Mesendoderm (in vitro differentiated cells): Measurements from ENCODE around the gene PPP1R14B.

Source experiments
- DNase-seq: peaks from one replicate; pipeline ENCODE4 v3.0.0; 2013
- H2AK5ac ChIP-seq: 2 replicates; pipeline ENCODE4 v1.6.1; 2013; ENCODE audit warnings: low read length, inconsistent platforms
- H2BK120ac ChIP-seq: 2 replicates; pipeline ENCODE4 v1.6.1; 2013; ENCODE audit warnings: low read depth, mild to moderate bottlenecking, low read length, moderate library complexity, mixed read lengths
- H2BK15ac ChIP-seq: replicated peaks from 2 replicates; pipeline ENCODE4 v1.6.1; 2013; ENCODE audit warnings: low read depth, mild to moderate bottlenecking, moderate library complexity
- H2BK5ac ChIP-seq: 2 replicates; pipeline ENCODE4 v1.6.1; 2013; ENCODE audit warnings: low read length, inconsistent platforms
- H3K18ac ChIP-seq: 2 replicates; pipeline ENCODE4 v1.6.1; 2013; ENCODE audit warnings: mild to moderate bottlenecking, low read length, mixed read lengths
- H3K23ac ChIP-seq: one replicate; pipeline ENCODE4 v1.6.1; 2013; ENCODE audit warnings: low read length
- H3K27ac ChIP-seq: 2 replicates; pipeline ENCODE4 v1.5.1; 2013; ENCODE audit warnings: low read depth, mild to moderate bottlenecking, inconsistent platforms, low read length, moderate library complexity
- H3K27me3 ChIP-seq: 2 replicates; pipeline ENCODE4 v1.6.1; 2013; ENCODE audit warnings: low read length, control low read depth, mild to moderate bottlenecking, inconsistent platforms; ENCODE audit not compliant: insufficient read depth, poor library complexity
- H3K36me3 ChIP-seq: 2 replicates; pipeline ENCODE4 v1.6.1; 2013; ENCODE audit warnings: low read length, inconsistent platforms; ENCODE audit not compliant: control insufficient read depth, insufficient read depth
- H3K4ac ChIP-seq: one replicate; pipeline ENCODE4 v1.6.1; 2013; ENCODE audit warnings: low read depth, mild to moderate bottlenecking, low read length, moderate library complexity
- H3K4me1 ChIP-seq: 2 replicates; pipeline ENCODE4 v1.6.1; 2013; ENCODE audit warnings: low read depth, low read length, inconsistent platforms; ENCODE audit not compliant: control insufficient read depth
- H3K4me2 ChIP-seq: 2 replicates; pipeline ENCODE4 v1.6.1; 2013; ENCODE audit warnings: low read length
- H3K4me3 ChIP-seq: 2 replicates; pipeline ENCODE4 v1.5.1; 2013; ENCODE audit warnings: mild to moderate bottlenecking, low read length
- H3K56ac ChIP-seq: one replicate; pipeline ENCODE4 v1.6.1; 2013; ENCODE audit warnings: low read length
- H3K79me1 ChIP-seq: 2 replicates; pipeline ENCODE4 v1.6.1; 2013; ENCODE audit warnings: low read length, inconsistent platforms
- H3K79me2 ChIP-seq: 2 replicates; pipeline ENCODE4 v1.6.1; 2013; ENCODE audit warnings: mild to moderate bottlenecking, low read length; ENCODE audit not compliant: control insufficient read depth, insufficient read depth
- H3K9ac ChIP-seq: 2 replicates; pipeline ENCODE4 v1.6.1; 2013; ENCODE audit warnings: low read length, inconsistent platforms
- H4K5ac ChIP-seq: one replicate; pipeline ENCODE4 v1.6.1; 2013; ENCODE audit warnings: low read length
- H4K8ac ChIP-seq: one replicate; pipeline ENCODE4 v1.6.1; 2013; ENCODE audit warnings: low read depth, mild to moderate bottlenecking, control low read depth, low read length, moderate library complexity
- WGBS: extraction: QIAGEN DNeasy Blood & Tissue Kit; methylation state at CpG from one replicate; pipeline ENCODE4 v1.1.7; 2013; ENCODE audit warnings: low lambda C conversion rate, missing lambda C conversion rate; ENCODE audit not compliant: insufficient coverage; ENCODE audit errors: extremely low coverage; 5-methylcytosine and 5-hydroxymethylcytosine counted together

The PPP1R14B gene

DNA sequence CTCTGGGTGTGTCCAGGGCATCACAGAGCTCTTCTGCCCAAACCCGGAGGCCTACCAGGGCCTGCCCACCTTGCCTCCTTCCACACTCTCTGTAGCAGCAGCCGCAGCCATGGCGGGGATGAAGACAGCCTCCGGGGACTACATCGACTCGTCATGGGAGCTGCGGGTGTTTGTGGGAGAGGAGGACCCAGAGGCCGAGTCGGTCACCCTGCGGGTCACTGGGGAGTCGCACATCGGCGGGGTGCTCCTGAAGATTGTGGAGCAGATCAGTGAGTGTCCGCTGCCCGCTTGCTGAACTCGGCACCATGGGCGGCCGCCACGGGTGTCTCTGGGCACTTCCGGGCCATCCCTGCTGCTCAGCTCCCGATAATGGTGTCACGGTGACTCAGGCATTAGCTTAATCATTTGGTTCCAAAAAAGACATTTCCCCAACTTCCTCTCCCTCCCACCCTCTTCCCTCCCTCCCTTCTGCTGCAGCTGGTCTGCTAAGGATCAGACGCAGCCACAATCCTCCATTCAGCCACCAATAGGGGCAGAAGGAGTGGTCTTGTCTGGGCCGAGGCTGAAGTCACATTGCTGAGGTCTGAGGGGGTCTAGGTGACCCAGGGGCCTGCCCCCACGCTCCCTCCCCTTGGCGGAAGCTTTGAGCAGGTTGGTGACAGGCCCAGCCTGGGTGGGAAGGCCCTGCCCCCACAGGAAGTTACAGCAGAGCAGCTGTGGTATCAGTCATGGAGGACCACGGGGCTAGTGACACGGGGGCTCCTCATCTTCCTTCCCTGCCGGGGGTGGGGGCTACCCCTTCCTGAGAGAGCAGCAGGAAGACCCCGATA, 39.3 kb downstream of the PPP1R14B start:
- DNase-seq, result peak; percentile 77
- Histone ChIP-seq H3K27ac (no peak overlapping the region), H3K4me3 (no peak overlapping the region)

DNA sequence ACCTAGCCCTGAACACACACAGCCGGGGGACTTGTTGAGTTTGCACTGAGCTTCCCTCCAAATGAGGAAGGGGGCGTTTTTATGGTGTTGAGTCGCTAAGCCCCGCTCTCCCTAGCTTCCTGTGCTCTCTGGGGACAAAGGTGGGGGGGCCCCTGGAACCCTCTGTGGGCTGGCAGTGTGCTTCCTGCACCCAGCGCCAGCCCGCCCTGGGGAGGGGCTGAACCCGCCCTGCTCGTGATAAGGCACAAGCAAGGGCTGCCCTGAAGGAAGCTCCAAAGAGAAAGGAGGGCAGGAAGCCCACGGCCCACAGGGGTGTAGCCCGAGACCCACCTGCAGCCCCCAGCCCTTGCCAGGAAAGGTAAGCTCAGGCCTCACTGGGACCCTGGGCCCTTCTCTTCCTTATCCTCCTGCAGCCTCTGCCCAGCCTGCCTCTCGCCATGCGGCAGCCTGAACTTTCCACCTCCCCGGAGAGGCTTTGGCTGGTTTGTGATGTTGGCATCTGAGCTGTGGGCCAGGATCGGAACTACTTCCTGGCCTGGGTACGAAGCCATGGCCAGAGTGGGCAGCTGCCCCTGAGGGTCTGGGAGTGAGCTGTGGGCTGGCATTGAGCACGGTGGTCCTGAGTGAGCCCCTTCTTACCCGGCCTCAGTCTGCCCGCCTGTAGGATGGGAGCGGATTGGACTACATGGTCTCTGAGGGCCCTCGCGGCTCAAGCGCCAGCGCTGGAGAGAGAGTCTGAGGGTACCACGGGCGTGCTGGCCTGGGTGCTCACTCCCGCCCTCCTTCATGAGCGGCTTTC, 40.1 kb downstream of the PPP1R14B start, which contains the start of gene FERMT3:
Gene FERMT3 (plus strand): TSS at position 265 of the 799 bp plus-strand sequence. CDS start 644 bp downstream, outside the sequence.
- no peak within 1 kb of the TSS for H3K27ac ChIP-seq
- no peaks in the 10 kb centered on the region for H3K27me3 ChIP-seq
- H3K4ac ChIP-seq, result no peak within 1 kb of the TSS
- H3K56ac ChIP-seq, result no peak within 1 kb of the TSS
- H2AK5ac ChIP-seq, result no peak within 1 kb of the TSS
- no peak within 1 kb of the TSS for H3K23ac ChIP-seq
- H2BK5ac ChIP-seq, result no peak within 1 kb of the TSS
- no peak within 1 kb of the TSS for H3K4me2 ChIP-seq
- H3K9ac ChIP-seq, result no peak within 1 kb of the TSS
- H2BK120ac ChIP-seq, result no peak within 1 kb of the TSS
- H3K79me2 ChIP-seq, result no peaks in the 10 kb centered on the region
- H3K4me1 ChIP-seq, result no peaks in the 10 kb centered on the region
- peaks cover 20% of the 10 kb centered on the region for H3K36me3 ChIP-seq
- H3K18ac ChIP-seq, result no peak within 1 kb of the TSS
- no CpG with 5 or more reads among the region's 27 CpGs for WGBS
- no peak within 1 kb of the TSS for H3K4me3 ChIP-seq
- no peak within 1 kb of the TSS for H4K8ac ChIP-seq
- DNase-seq, result no peak
- no peak within 1 kb of the TSS for H4K5ac ChIP-seq
- peaks cover 3% of the 10 kb centered on the region for H3K79me1 ChIP-seq
- H2BK15ac ChIP-seq, result no peak within 1 kb of the TSS

More for the DNA sequence above, 39.3 kb downstream of the PPP1R14B start:
- no peak overlapping the region for H3K4ac ChIP-seq
- no peak overlapping the region for H3K4me2 ChIP-seq
- H3K79me1 ChIP-seq, result peaks cover 3% of the 10 kb centered on the region
- H4K5ac ChIP-seq, result no peak overlapping the region
- no peak overlapping the region for H2BK5ac ChIP-seq
- H3K27me3 ChIP-seq, result no peaks in the 10 kb centered on the region
- H2BK15ac ChIP-seq, result no peak overlapping the region
- peaks cover 19% of the 10 kb centered on the region for H3K36me3 ChIP-seq
- no peak overlapping the region for H4K8ac ChIP-seq
- H3K9ac ChIP-seq, result no peak overlapping the region
- no peak overlapping the region for H2BK120ac ChIP-seq
- H3K4me1 ChIP-seq, result no peaks in the 10 kb centered on the region
- WGBS, result no CpG with 5 or more reads among the region's 30 CpGs
- H3K56ac ChIP-seq, result peak overlapping the region; percentile 42
- H3K18ac ChIP-seq, result no peak overlapping the region
- H3K23ac ChIP-seq, result no peak overlapping the region
- no peak overlapping the region for H2AK5ac ChIP-seq
- no peaks in the 10 kb centered on the region for H3K79me2 ChIP-seq

DNA sequence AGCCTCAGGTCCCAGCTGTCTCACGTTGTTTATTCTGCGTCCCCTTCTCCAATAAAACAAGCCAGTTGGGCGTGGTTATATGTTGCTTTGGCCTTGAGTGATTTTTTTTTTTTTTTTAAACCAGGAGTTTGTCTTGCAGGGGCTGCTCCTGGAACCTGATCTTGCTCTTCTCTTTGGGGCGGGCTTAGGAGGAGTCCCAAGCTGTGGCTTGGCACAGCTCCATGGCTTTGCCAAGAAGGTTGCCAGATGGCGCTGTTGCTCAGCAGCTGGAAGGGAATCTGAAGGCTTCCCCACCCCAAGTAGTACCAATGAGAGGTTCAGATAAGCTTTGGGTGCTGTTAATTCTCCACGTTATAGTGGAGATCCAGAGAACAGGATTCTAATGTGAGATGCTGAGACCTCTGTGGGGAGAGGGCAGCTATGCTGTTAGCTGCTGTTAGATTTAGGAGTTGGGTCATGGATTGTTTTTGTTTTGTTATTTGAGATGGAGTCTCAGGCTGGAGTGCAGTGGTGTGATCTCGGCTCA, 42.2 kb downstream of the PPP1R14B start:
- Histone ChIP-seq H3K79me1 (peaks cover 3% of the 10 kb centered on the region), H3K4ac (no peak overlapping the region), H3K27me3 (no peaks in the 10 kb centered on the region), H3K79me2 (no peaks in the 10 kb centered on the region), H3K23ac (no peak overlapping the region), H2BK5ac (no peak overlapping the region), H3K56ac (no peak overlapping the region), H2BK120ac (no peak overlapping the region), H3K27ac (no peak overlapping the region), H3K4me1 (no peaks in the 10 kb centered on the region), H4K5ac (no peak overlapping the region), H3K18ac (no peak overlapping the region), H2AK5ac (no peak overlapping the region), H3K9ac (no peak overlapping the region), H2BK15ac (no peak overlapping the region), H3K36me3 (peaks cover 30% of the 10 kb centered on the region), H3K4me2 (no peak overlapping the region), H3K4me3 (no peak overlapping the region), H4K8ac (no peak overlapping the region)
- whole genome bisulfite sequencing, result no CpG with 5 or more reads among the region's 7 CpGs
- peak; percentile 84 for DNase-seq

DNA sequence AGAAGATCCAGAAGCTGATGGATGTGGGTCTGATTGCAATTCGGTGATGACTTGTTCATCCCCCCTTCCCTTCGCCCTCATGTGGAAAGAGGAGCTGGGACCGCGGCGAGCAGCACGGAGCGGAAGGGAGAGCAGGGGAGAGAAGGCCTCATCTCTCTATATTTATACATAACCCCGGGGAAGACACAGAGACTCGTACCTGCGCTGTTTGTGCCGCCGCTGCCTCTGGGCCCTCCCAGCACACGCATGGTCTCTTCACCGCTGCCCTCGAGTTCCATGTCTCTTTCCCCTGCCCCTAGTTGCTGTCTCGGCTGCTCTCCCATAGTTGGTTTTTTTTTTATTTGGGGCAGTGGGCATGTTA, 42.7 kb downstream of the PPP1R14B start:
- Histone ChIP-seq H3K36me3 (peaks cover 30% of the 10 kb centered on the region), H2BK15ac (no peak overlapping the region), H3K4me2 (no peak overlapping the region), H3K18ac (no peak overlapping the region), H4K5ac (no peak overlapping the region), H3K27ac (no peak overlapping the region), H2BK120ac (no peak overlapping the region), H3K56ac (no peak overlapping the region), H2BK5ac (no peak overlapping the region), H3K9ac (no peak overlapping the region), H4K8ac (no peak overlapping the region), H3K79me1 (peaks cover 3% of the 10 kb centered on the region), H3K4me3 (no peak overlapping the region), H3K23ac (no peak overlapping the region), H3K4ac (no peak overlapping the region), H2AK5ac (no peak overlapping the region), H3K79me2 (no peaks in the 10 kb centered on the region), H3K4me1 (no peaks in the 10 kb centered on the region), H3K27me3 (no peaks in the 10 kb centered on the region)
- DNase-seq, result no peak
- no CpG with 5 or more reads among the region's 16 CpGs for WGBS

DNA sequence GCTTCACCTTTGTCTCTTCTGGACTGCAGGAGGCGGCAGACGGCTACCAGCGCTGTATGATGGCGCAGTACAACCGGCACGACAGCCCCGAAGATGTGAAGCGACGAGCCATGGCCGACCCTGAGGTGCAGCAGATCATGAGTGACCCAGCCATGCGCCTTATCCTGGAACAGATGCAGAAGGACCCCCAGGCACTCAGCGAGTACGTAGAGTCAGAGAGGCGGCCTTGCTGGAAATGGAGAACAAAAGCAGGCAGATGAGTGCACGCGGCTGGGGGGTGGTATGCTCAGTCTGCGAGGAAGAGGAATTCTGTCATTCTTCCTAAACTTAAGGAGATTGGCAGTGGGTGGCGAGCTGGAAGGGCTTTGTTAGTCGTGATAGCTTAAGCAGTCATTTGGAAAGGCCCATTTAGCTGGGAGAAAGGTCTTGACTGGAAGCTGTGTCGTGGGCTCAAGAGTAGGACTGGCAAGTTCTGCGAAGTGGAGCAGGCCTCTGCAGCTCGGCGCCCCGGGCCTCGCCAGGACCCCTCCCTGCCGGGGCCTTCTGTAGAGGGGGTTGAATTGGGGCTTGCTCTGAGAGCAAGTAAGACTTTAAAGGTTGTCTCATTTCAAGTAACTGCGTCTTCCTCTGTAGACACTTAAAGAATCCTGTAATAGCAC, 43.2 kb downstream of the PPP1R14B start:
- Histone ChIP-seq H3K9ac (no peak overlapping the region), H3K79me2 (no peaks in the 10 kb centered on the region), H2BK15ac (no peak overlapping the region), H3K4me2 (no peak overlapping the region), H3K4ac (no peak overlapping the region), H3K27me3 (no peaks in the 10 kb centered on the region), H3K4me3 (no peak overlapping the region), H3K36me3 (peaks cover 30% of the 10 kb centered on the region), H3K56ac (no peak overlapping the region), H4K5ac (no peak overlapping the region), H3K4me1 (no peaks in the 10 kb centered on the region), H3K27ac (no peak overlapping the region), H4K8ac (no peak overlapping the region), H2AK5ac (no peak overlapping the region), H2BK5ac (no peak overlapping the region), H3K18ac (no peak overlapping the region), H2BK120ac (no peak overlapping the region), H3K79me1 (peaks cover 3% of the 10 kb centered on the region), H3K23ac (no peak overlapping the region)
- no peak for DNase-seq
- WGBS, result no CpG with 5 or more reads among the region's 27 CpGs
